OCI-LY3 (cell line): ENCODE results near the gene SPATA31D1.

Source experiments
- H2AFZ ChIP-seq: fragments of 200-600, 300-600 bp; shearing (Covaris generic); 2 replicates; pipeline ENCODE4 v1.6.0; 2014; ENCODE audit warnings: antibody characterized with exemption, low read depth, low read length
- H3K27ac ChIP-seq: fragments of 200-600, 300-600 bp; sonication (generic); 2 replicates; pipeline ENCODE4 v1.5.1; 2014; ENCODE audit warnings: mild to moderate bottlenecking, low read length, moderate library complexity, mixed read lengths
- H3K27me3 ChIP-seq: fragments of 200-600, 300-600 bp; sonication (generic); 2 replicates; pipeline ENCODE4 v1.6.1; 2014; ENCODE audit warnings: low read depth, low read length, mixed read lengths
- H3K36me3 ChIP-seq: fragments of 200-600, 300-600 bp; sonication (generic); replicated peaks from 2 replicates; pipeline ENCODE3; 2014; ENCODE audit warnings: low read depth, low read length, mixed read lengths
- H3K4me1 ChIP-seq: fragments of 300-600, 200-600 bp; sonication (generic); 2 replicates; pipeline ENCODE4 v1.6.1; 2014; ENCODE audit warnings: low read length, mixed read lengths
- H3K4me2 ChIP-seq: fragments of 200-600, 300-600 bp; sonication (generic); 2 replicates; pipeline ENCODE4 v1.6.1; 2014; ENCODE audit warnings: low read length, mixed read lengths
- H3K4me3 ChIP-seq: fragments of 300-600, 200-600 bp; sonication (generic); 2 replicates; pipeline ENCODE4 v1.5.1; 2014; ENCODE audit warnings: antibody characterized with exemption, mild to moderate bottlenecking, low read length, moderate library complexity
- H3K79me2 ChIP-seq: fragments of 300-600, 200-600 bp; shearing (Covaris generic); 2 replicates; pipeline ENCODE4 v1.6.1; 2014; ENCODE audit warnings: mild to moderate bottlenecking, low read length, mixed read lengths
- H3K9ac ChIP-seq: fragments of 300-600, 200-600 bp; shearing (Covaris generic); 2 replicates; pipeline ENCODE4 v1.6.0; 2014; ENCODE audit warnings: mild to moderate bottlenecking, low read length, moderate library complexity
- H3K9me3 ChIP-seq: fragments of 200-600, 300-600 bp; shearing (Covaris generic); 2 replicates; pipeline ENCODE4 v1.6.1; 2014; ENCODE audit warnings: low read length, mixed read lengths; ENCODE audit not compliant: insufficient read depth
- H4K20me1 ChIP-seq: fragments of 200-600, 300-600 bp; sonication (generic); 2 replicates; pipeline ENCODE4 v1.6.1; 2016; ENCODE audit warnings: low read length, mixed read lengths; ENCODE audit not compliant: insufficient read depth
- EZH2phosphoT487 ChIP-seq: fragments of 200-600 bp; shearing (Covaris generic); IDR thresholded peaks from 2 replicates; pipeline ENCODE4 v1.6.1; 2018; ENCODE audit warnings: antibody characterized with exemption, mixed run types, low read depth
- TF ChIP-seq, protein P1 (sequence below): fragments of 200-600, 300-600 bp; sonication (generic); IDR thresholded peaks from 2 replicates; pipeline ENCODE4 v1.5.1; 2014; ENCODE audit warnings: antibody characterized with exemption, low read length, low read depth

SPATA31D1 gene

GRCh38 chr9:81993656-81994055, 5.1 kb downstream of the SPATA31D1 start:
- Histone ChIP-seq H3K4me1 (peaks cover 3% of the 10 kb centered on the region; the same call in 1 of the 2 replicates), H3K4me2 (no peak overlapping the region), H3K79me2 (no peaks in the 10 kb centered on the region), H4K20me1 (no peaks in the 10 kb centered on the region), H3K36me3 (no peaks in the 10 kb centered on the region), H3K9me3 (no peaks in the 10 kb centered on the region), H3K9ac (no peak overlapping the region), H3K27ac (no peak overlapping the region), H3K4me3 (no peak overlapping the region), H3K27me3 (no peaks in the 10 kb centered on the region), H2AFZ (no peak overlapping the region)
- TF ChIP-seq, protein P1, sequence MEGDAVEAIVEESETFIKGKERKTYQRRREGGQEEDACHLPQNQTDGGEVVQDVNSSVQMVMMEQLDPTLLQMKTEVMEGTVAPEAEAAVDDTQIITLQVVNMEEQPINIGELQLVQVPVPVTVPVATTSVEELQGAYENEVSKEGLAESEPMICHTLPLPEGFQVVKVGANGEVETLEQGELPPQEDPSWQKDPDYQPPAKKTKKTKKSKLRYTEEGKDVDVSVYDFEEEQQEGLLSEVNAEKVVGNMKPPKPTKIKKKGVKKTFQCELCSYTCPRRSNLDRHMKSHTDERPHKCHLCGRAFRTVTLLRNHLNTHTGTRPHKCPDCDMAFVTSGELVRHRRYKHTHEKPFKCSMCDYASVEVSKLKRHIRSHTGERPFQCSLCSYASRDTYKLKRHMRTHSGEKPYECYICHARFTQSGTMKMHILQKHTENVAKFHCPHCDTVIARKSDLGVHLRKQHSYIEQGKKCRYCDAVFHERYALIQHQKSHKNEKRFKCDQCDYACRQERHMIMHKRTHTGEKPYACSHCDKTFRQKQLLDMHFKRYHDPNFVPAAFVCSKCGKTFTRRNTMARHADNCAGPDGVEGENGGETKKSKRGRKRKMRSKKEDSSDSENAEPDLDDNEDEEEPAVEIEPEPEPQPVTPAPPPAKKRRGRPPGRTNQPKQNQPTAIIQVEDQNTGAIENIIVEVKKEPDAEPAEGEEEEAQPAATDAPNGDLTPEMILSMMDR, result no peak
- no peak for TF ChIP-seq EZH2phosphoT487

GRCh38 chr9:81999806-82000205, 11.2 kb downstream of the SPATA31D1 start:
- no peaks in the 10 kb centered on the region for H3K27me3 ChIP-seq
- H3K36me3 ChIP-seq, result no peaks in the 10 kb centered on the region
- no peak overlapping the region for H3K27ac ChIP-seq
- TF ChIP-seq EZH2phosphoT487, result no peak
- TF ChIP-seq, protein P1, result no peak
- H3K9ac ChIP-seq, result no peak overlapping the region
- H3K9me3 ChIP-seq, result no peaks in the 10 kb centered on the region
- H3K4me3 ChIP-seq, result no peak overlapping the region
- no peaks in the 10 kb centered on the region for H3K79me2 ChIP-seq
- H2AFZ ChIP-seq, result no peak overlapping the region
- no peaks in the 10 kb centered on the region for H4K20me1 ChIP-seq
- no peak overlapping the region for H3K4me2 ChIP-seq
- H3K4me1 ChIP-seq, result no peaks in the 10 kb centered on the region

DNA sequence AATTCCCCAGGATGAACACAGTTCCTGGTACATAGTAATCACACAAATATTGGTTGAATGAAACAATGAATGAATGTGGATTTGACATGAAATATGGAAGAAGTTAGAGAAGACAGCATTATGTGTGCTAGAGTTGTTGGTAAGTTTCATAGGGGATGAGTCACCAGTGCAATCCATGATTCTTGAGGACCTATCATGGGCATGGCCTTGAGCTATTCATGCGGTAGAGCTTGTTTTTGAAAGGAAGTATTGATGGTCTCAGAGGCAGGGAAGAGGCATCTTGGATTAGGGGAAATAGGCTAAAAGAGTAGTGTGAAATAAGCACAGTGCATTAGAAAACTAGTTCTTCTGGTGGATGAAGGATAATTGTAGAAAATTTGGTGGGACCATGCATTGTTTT, 22.1 kb downstream of the SPATA31D1 start:
- Histone ChIP-seq H3K4me1 (no peaks in the 10 kb centered on the region), H3K27me3 (no peaks in the 10 kb centered on the region), H3K4me2 (no peak overlapping the region), H3K36me3 (no peaks in the 10 kb centered on the region), H3K9ac (no peak overlapping the region), H3K27ac (no peak overlapping the region), H3K4me3 (no peak overlapping the region), H3K79me2 (no peaks in the 10 kb centered on the region), H2AFZ (no peak overlapping the region), H4K20me1 (no peaks in the 10 kb centered on the region), H3K9me3 (no peaks in the 10 kb centered on the region)
- no peak for TF ChIP-seq EZH2phosphoT487
- TF ChIP-seq, protein P1, result no peak

DNA sequence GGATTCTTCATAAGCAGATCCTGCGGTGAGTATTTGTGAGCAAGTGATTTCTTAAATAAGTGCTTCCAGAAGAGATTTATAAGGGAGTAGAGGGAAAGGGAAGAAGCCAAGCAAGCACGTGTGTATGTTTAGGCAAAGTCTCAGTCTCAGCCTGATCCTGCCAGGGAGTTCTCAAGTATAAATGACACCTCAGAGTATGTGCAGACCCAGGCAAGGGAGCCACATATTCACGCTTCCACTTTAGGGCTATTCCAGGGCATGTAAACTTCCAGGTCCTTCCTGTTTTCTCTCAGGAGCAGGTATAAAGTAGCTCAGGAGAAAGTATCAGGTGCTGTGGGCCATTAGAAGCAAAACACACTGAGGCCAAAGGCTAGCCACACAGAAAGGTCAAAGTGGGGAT, 22.6 kb downstream of the SPATA31D1 start:
- no peak for TF ChIP-seq EZH2phosphoT487
- TF ChIP-seq, protein P1, result no peak

More for the DNA sequence above, 22.6 kb downstream of the SPATA31D1 start:
- Histone ChIP-seq H4K20me1 (no peaks in the 10 kb centered on the region), H3K27me3 (no peaks in the 10 kb centered on the region), H3K9ac (no peak overlapping the region), H3K4me1 (no peaks in the 10 kb centered on the region), H3K27ac (no peak overlapping the region), H3K9me3 (no peaks in the 10 kb centered on the region), H3K4me3 (no peak overlapping the region), H3K4me2 (no peak overlapping the region), H2AFZ (no peak overlapping the region), H3K79me2 (no peaks in the 10 kb centered on the region), H3K36me3 (no peaks in the 10 kb centered on the region)
